ENCODE results near the gene DENND1A.
"Not testable (repeated sequence)": the region's sequence is repeated elsewhere in the genome, so short reads cannot be mapped to it uniquely, and the experiment has no call there.

The DENND1A gene

GRCh38 chr9:123654994-123655637, 274.8 kb downstream of the DENND1A start:
- DNase-seq (ENCODE audit: low spot score) = peak; percentile 37

GRCh38 chr9:123654218-123654993, 275.5 kb downstream of the DENND1A start:
- peak; percentile 81 for DNase-seq (ENCODE audit: low spot score)

- no peak for DNase-seq (ENCODE audit: low spot score)
Observed at GRCh38 chr9:123652416-123652815, 277.5 kb downstream of the DENND1A start.

GRCh38 chr9:123651871-123652270, 278.1 kb downstream of the DENND1A start:
- no peak for DNase-seq (ENCODE audit: low spot score)

GRCh38 chr9:123651273-123651672, 278.7 kb downstream of the DENND1A start:
- DNase-seq (ENCODE audit: low spot score) = no peak

GRCh38 chr9:123649909-123650308, 280.0 kb downstream of the DENND1A start:
- DNase-seq (ENCODE audit: low spot score) = no peak

- DNase-seq (ENCODE audit: low spot score) = no peak
Observed at GRCh38 chr9:123647145-123647544, 282.8 kb downstream of the DENND1A start.

GRCh38 chr9:123645762-123646161, 284.2 kb downstream of the DENND1A start:
- no peak for DNase-seq (ENCODE audit: low spot score)

- no peak for DNase-seq (ENCODE audit: low spot score)
Observed at GRCh38 chr9:123645126-123645525, 284.8 kb downstream of the DENND1A start.

- no peak for DNase-seq (ENCODE audit: low spot score)
Observed at GRCh38 chr9:123643518-123643917, 286.4 kb downstream of the DENND1A start.

- DNase-seq (ENCODE audit: low spot score) = peak; percentile 85
Observed at GRCh38 chr9:123642291-123643278, 287.3 kb downstream of the DENND1A start.

GRCh38 chr9:123640792-123641222, 289.1 kb downstream of the DENND1A start:
- DNase-seq (ENCODE audit: low spot score) = no peak

GRCh38 chr9:123639743-123640142, 290.2 kb downstream of the DENND1A start:
- DNase-seq (ENCODE audit: low spot score) = no peak

- DNase-seq (ENCODE audit: low spot score) = no peak
Observed at GRCh38 chr9:123637945-123638634, 291.8 kb downstream of the DENND1A start.

- no peak for DNase-seq (ENCODE audit: low spot score)
Observed at GRCh38 chr9:123637606-123637944, 292.4 kb downstream of the DENND1A start.

- not testable (repeated sequence) for DNase-seq (ENCODE audit: low spot score)
Observed at GRCh38 chr9:123636805-123637204, 293.1 kb downstream of the DENND1A start.

GRCh38 chr9:123631862-123632261, 298.1 kb downstream of the DENND1A start:
- DNase-seq (ENCODE audit: low spot score) = no peak

- no peak for DNase-seq (ENCODE audit: low spot score)
Observed at GRCh38 chr9:123630233-123630632, 299.7 kb downstream of the DENND1A start.

GRCh38 chr9:123629531-123629930, 300.4 kb downstream of the DENND1A start:
- no peak for DNase-seq (ENCODE audit: low spot score)

GRCh38 chr9:123622711-123623241, 307.1 kb downstream of the DENND1A start:
- no peak for DNase-seq (ENCODE audit: low spot score)

GRCh38 chr9:123620239-123620638, 309.7 kb downstream of the DENND1A start:
- DNase-seq (ENCODE audit: low spot score) = no peak

All from cerebellar cortex (tissue), 1 donor.